K562 (cell line): ENCODE measurements around the gene USP48. TPM values are rescaled to one million over a fixed set of nuclear protein-coding genes. Genes with fewer than 3 reads are reported as not detected.
A peak's percentile ranks its signal among the peaks of the same experiment; 100 is the strongest.

Experiments used
- ATF2 ChIP-seq: sonication (generic); formaldehyde crosslinking; IDR thresholded peaks from 2 replicates; pipeline ENCODE4 v1.8.1; 2022; ENCODE audit warnings: missing genetic modification reagents
- CHAMP1 ChIP-seq: fragments of 450-650 bp; IDR thresholded peaks from 2 replicates; pipeline ENCODE4 v1.6.1; 2016; ENCODE audit warnings: mild to moderate bottlenecking
- DLX4 ChIP-seq: fragments of 250-450 bp; sonication (Bioruptor Pico); IDR thresholded peaks from 2 replicates; pipeline ENCODE4 v1.6.1; 2021; ENCODE audit warnings: mild to moderate bottlenecking
- EHMT2 ChIP-seq: fragments of 450-650 bp; IDR thresholded peaks from 2 replicates; pipeline ENCODE4 v1.6.1; 2018; ENCODE audit warnings: antibody characterized with exemption
- EWSR1 ChIP-seq: fragments of 450-650 bp; IDR thresholded peaks from 2 replicates; pipeline ENCODE4 v1.6.1; 2018; ENCODE audit warnings: borderline replicate concordance, mild to moderate bottlenecking, low read depth, moderate library complexity; ENCODE audit not compliant: partially characterized antibody
- FOXK2 ChIP-seq, 2 experiments: fragments of 450-650 bp; IDR thresholded peaks in 1 of 2; conservative IDR thresholded peaks in 1 of 2; 2 replicates each; pipeline ENCODE4 v1.6.1; 2016; ENCODE audit warnings: low read depth in 2 of 2, mild to moderate bottlenecking in 1 of 2
- GMEB1 ChIP-seq: fragments of 250-450 bp; sonication (Bioruptor Pico); IDR thresholded peaks from 2 replicates; pipeline ENCODE4 v1.4.0; 2020; ENCODE audit warnings: mild to moderate bottlenecking
- HDAC3 ChIP-seq: fragments of 450-650 bp; IDR thresholded peaks from 2 replicates; pipeline ENCODE4 v1.6.1; 2018; ENCODE audit warnings: borderline replicate concordance, mild to moderate bottlenecking, moderate library complexity; ENCODE audit not compliant: partially characterized antibody
- HES1 ChIP-seq: fragments of 450-650 bp; IDR thresholded peaks from 2 replicates; pipeline ENCODE4 v1.6.1; 2016; ENCODE audit warnings: low read depth, mild to moderate bottlenecking, moderate library complexity
- MAX ChIP-seq: sonication (generic); formaldehyde crosslinking; IDR thresholded peaks from 2 replicates; pipeline ENCODE4 v1.9.0; 2022; ENCODE audit warnings: mild to moderate bottlenecking, missing genetic modification reagents
- PML ChIP-seq: IDR thresholded peaks from 2 replicates; pipeline ENCODE4 v1.6.1; 2012; ENCODE audit warnings: low read length, inconsistent platforms
- POLR2AphosphoS5 ChIP-seq: IDR thresholded peaks from 2 replicates; pipeline ENCODE4 v1.6.1; 2011; ENCODE audit warnings: mild to moderate bottlenecking, low read depth, low read length, moderate library complexity; ENCODE audit not compliant: control insufficient read depth, insufficient read depth
- SP2 ChIP-seq: IDR thresholded peaks from 2 replicates; pipeline ENCODE4 v1.6.1; 2011; ENCODE audit warnings: mild to moderate bottlenecking, low read depth, low read length, moderate library complexity; ENCODE audit not compliant: poor library complexity, severe bottlenecking; ENCODE audit errors: extremely low read depth
- TAL1 ChIP-seq: fragments of 450-650 bp; IDR thresholded peaks from 2 replicates; pipeline ENCODE4 v1.6.1; 2016; ENCODE audit warnings: mild to moderate bottlenecking
- TCFL5 ChIP-seq: fragments of 250-450 bp; sonication (Bioruptor Pico); conservative IDR thresholded peaks from 2 replicates; pipeline ENCODE4 v1.6.1; 2021; ENCODE audit warnings: mild to moderate bottlenecking, moderate library complexity, matching md5 sums
- TEAD1 ChIP-seq, 2 experiments: fragments of 450-650 bp in 1 of 2; sonication (generic) in 1 of 2; formaldehyde crosslinking; IDR thresholded peaks; 2 replicates each; pipeline versions ENCODE4 v1.4.0 to v1.8.0; 2020 to 2022; ENCODE audit warnings: mild to moderate bottlenecking in 2 of 2, missing genetic modification reagents in 1 of 2
- ZBTB5 ChIP-seq: fragments of 450-650 bp; IDR thresholded peaks from 2 replicates; pipeline ENCODE4 v1.6.1; 2017; ENCODE audit warnings: antibody characterized with exemption
- ZNF140 ChIP-seq: fragments of 250-450 bp; sonication (Bioruptor Pico); IDR thresholded peaks from 2 replicates; pipeline ENCODE4 v1.8.0; 2021; ENCODE audit warnings: moderate library complexity, mild to moderate bottlenecking, inconsistent platforms
- ZNF324 ChIP-seq: fragments of 250-450 bp; sonication (Bioruptor Pico); IDR thresholded peaks from 2 replicates; pipeline ENCODE4 v1.4.0; 2020; ENCODE audit warnings: mild to moderate bottlenecking
- polyA plus RNA-seq, 8 experiments: library from polyadenylated mRNA; depleted of rRNA in 4 of 8; stranded (reverse) in 5 of 8; unstranded in 3 of 8; fragments of >200 nt; fragmentation: Nextera tagmentation in 2 of 8; fragmentation: Illumina TruSeq in 1 of 8; extraction: Ambion mirVana in 2 of 8; extraction: Trizol in 1 of 8; gene quantifications; 2 replicates each; pipeline versions ENCODE4 v1.2.1 to v1.2.3, GENCODE V29; 2011 to 2014; ENCODE audit warnings: inconsistent platforms in 1 of 8, missing spikeins in 1 of 8
- total RNA-seq, 7 experiments: library from RNA; depleted of rRNA in 6 of 7; stranded (reverse); fragments of >200 nt in 6 of 7; fragmentation: Illumina TruSeq in 2 of 7; extraction: Trizol in 2 of 7; gene quantifications; 2 replicates each; pipeline versions ENCODE4 v1.2.1 to v1.2.3, GENCODE V29; 2011 to 2021; ENCODE audit warnings: low replicate concordance in 1 of 7

Gene USP48
- total and polyA plus RNA-seq, 9 of the 15 experiments (the other 6 are each of a cell fraction or from before 2014, with no cell fraction given), result 23.3 to 123 (median 106) TPM

GRCh38 chr1:21687081-21687529 lies 95.8 kb downstream of the USP48 start (continued):
- TF ChIP-seq TEAD1 (CRISPR knock-in tag; IDR thresholded peaks at IDR 0.05) (0 out of 4 replicates have a peak, but pooled peaks of 1 of the 2 experiments have one; percentile 31), TAL1 (peak; percentile 79), TCFL5 (no peak), ZNF140 (no peak), FOXK2 (conservative IDR thresholded peaks at IDR 0.05 in 1 of 2, IDR thresholded peaks at IDR 0.05 in 1 of 2; ENCODE audit: low read depth in 2 of 2) (peak; percentile 27 to 38; a peak in 2 of 4 replicates), POLR2AphosphoS5 (0 out of 2 replicates have a peak, but pooled peaks have one; percentile 30), ZBTB5 (no peak), GMEB1 (CRISPR knock-in tag) (no peak), ATF2 (CRISPR knock-in tag) (no peak), DLX4 (CRISPR knock-in tag) (no peak), SP2 (no peak), HDAC3 (peak; percentile 78), HES1 (peak; percentile 83), ZNF324 (CRISPR knock-in tag) (no peak), EWSR1 (no peak), MAX (CRISPR knock-in tag) (no peak), PML (0 out of 2 replicates have a peak, but pooled peaks have one; percentile 39), CHAMP1 (peak; percentile 32), EHMT2 (peak; percentile 55)
